CD14-positive monocyte (primary cell): ENCODE measurements around the gene DHFR2. TPM values are rescaled to one million over a fixed set of nuclear protein-coding genes. Genes with fewer than 3 reads are reported as not detected.

Source experiments
- DNase-seq, 3 donors: peaks; one replicate each; pipeline ENCODE4 v3.0.0-alpha.2; 2011 to 2022
- H2AFZ ChIP-seq: 2 replicates; pipeline ENCODE4 v1.6.0; 2012; ENCODE audit warnings: mild to moderate bottlenecking, low read depth, low read length, inconsistent platforms; ENCODE audit not compliant: insufficient read depth, poor library complexity, severe bottlenecking
- H3K27ac ChIP-seq, 2 donors: 1 replicate in 1 of 2; 2 replicates in 1 of 2; pipeline ENCODE4 v1.5.1; 2012 to 2013; ENCODE audit warnings: low read length in 2 of 2, control low read depth in 1 of 2, inconsistent platforms in 1 of 2, low read depth in 1 of 2, mild to moderate bottlenecking in 1 of 2
- H3K27me3 ChIP-seq, 2 donors: one replicate each; pipeline versions ENCODE4 v1.6.0 to v1.6.1; 2011 to 2013; ENCODE audit warnings: low read length in 2 of 2; ENCODE audit not compliant: control insufficient read depth in 2 of 2, insufficient read depth in 2 of 2
- H3K36me3 ChIP-seq, 2 donors: replicated peaks in 1 of 2; 1 replicate in 1 of 2; 2 replicates in 1 of 2; pipeline versions ENCODE4 v1.5.1 to v1.6.1; 2012 to 2013; ENCODE audit warnings: low read length in 2 of 2, control low read depth in 1 of 2, inconsistent platforms in 1 of 2, mild to moderate bottlenecking in 1 of 2; ENCODE audit not compliant: insufficient read depth in 2 of 2, control insufficient read depth in 1 of 2
- H3K4me1 ChIP-seq, 2 donors: 1 replicate in 1 of 2; 2 replicates in 1 of 2; pipeline versions ENCODE4 v1.5.1 to v1.6.1; 2012 to 2013; ENCODE audit warnings: low read length in 2 of 2, control low read depth in 1 of 2, inconsistent platforms in 1 of 2, mild to moderate bottlenecking in 1 of 2, moderate library complexity in 1 of 2; ENCODE audit not compliant: insufficient read depth in 2 of 2, control insufficient read depth in 1 of 2
- H3K4me2 ChIP-seq: replicated peaks from 2 replicates; pipeline ENCODE3; 2012; ENCODE audit warnings: low read length, moderate library complexity, mild to moderate bottlenecking; ENCODE audit not compliant: poor library complexity, severe bottlenecking; ENCODE audit errors: extremely low read depth
- H3K4me3 ChIP-seq, 3 experiments: fragments of 200-600 bp in 1 of 3; sonication (generic) in 1 of 3; replicated peaks in 1 of 3; 1 replicate in 2 of 3; 2 replicates in 1 of 3; pipeline ENCODE4 v1.5.1; 2011 to 2013; ENCODE audit warnings: low read length in 3 of 3, mild to moderate bottlenecking in 3 of 3, control low read depth in 2 of 3, low read depth in 2 of 3, inconsistent platforms in 1 of 3, moderate library complexity in 1 of 3
- H3K79me2 ChIP-seq: 2 replicates; pipeline ENCODE4 v1.6.0; 2012; ENCODE audit warnings: mild to moderate bottlenecking, control low read depth, inconsistent platforms, low read length, moderate library complexity; ENCODE audit not compliant: insufficient read depth
- H3K9ac ChIP-seq: 2 replicates; pipeline ENCODE4 v1.6.0; 2017; ENCODE audit warnings: low read length, mild to moderate bottlenecking; ENCODE audit not compliant: insufficient read depth, poor library complexity, severe bottlenecking
- H3K9me3 ChIP-seq, 2 donors: replicated peaks in 1 of 2; 1 replicate in 1 of 2; 2 replicates in 1 of 2; pipeline versions ENCODE4 v1.5.1 to v1.6.1; 2012 to 2013; ENCODE audit warnings: low read length in 2 of 2, control low read depth in 1 of 2; ENCODE audit not compliant: control insufficient read depth in 1 of 2, insufficient read depth in 1 of 2
- H4K20me1 ChIP-seq: 2 replicates; pipeline ENCODE4 v1.6.0; 2012; ENCODE audit warnings: mild to moderate bottlenecking, low read length, control low read depth, moderate library complexity; ENCODE audit not compliant: insufficient read depth
- H3K27ac Mint-ChIP-seq, 7 donors: one replicate each; pipeline ENCODE4 v1.8.0; 2020; ENCODE audit warnings: mild to moderate bottlenecking in 7 of 7, mixed read lengths in 7 of 7, moderate library complexity in 6 of 7, inconsistent platforms in 2 of 7
- H3K27me3 Mint-ChIP-seq, 3 donors: one replicate each; pipeline ENCODE4 v1.8.0; 2021 to 2022; ENCODE audit warnings: low read depth in 3 of 3, mild to moderate bottlenecking in 3 of 3, mixed read lengths in 3 of 3, moderate library complexity in 3 of 3, inconsistent platforms in 1 of 3
- H3K36me3 Mint-ChIP-seq, 2 donors: one replicate each; pipeline ENCODE4 v1.8.0; 2020; ENCODE audit warnings: mixed read lengths in 2 of 2, inconsistent platforms in 1 of 2, mild to moderate bottlenecking in 1 of 2
- H3K4me1 Mint-ChIP-seq: one replicate; pipeline ENCODE4 v1.8.0; 2020; ENCODE audit warnings: mild to moderate bottlenecking, mixed read lengths
- H3K4me3 Mint-ChIP-seq, 2 donors: one replicate each; pipeline ENCODE4 v1.8.0; 2020; ENCODE audit warnings: mild to moderate bottlenecking in 2 of 2, mixed read lengths in 2 of 2, moderate library complexity in 1 of 2
- H3K9me3 Mint-ChIP-seq, 7 donors: one replicate each; pipeline ENCODE4 v1.8.0; 2020 to 2022; ENCODE audit warnings: mixed read lengths in 7 of 7, mild to moderate bottlenecking in 6 of 7, moderate library complexity in 6 of 7, inconsistent platforms in 2 of 7
- WGBS: methylation state at CpG from one replicate; pipeline ENCODE4 v1.1.5; 2013; ENCODE audit warnings: missing lambda C conversion rate; ENCODE audit not compliant: insufficient coverage; 5-methylcytosine and 5-hydroxymethylcytosine counted together
- intact Hi-C, 2 donors: fragments of 100-400 bp; cut with micrococcal nuclease; formaldehyde crosslinking; loops; one replicate each; pipeline versions ENCODE4 v1.15.0 to v1.15.1; 2023
- polyA plus RNA-seq, 3 donors: library from polyadenylated mRNA; depleted of rRNA in 1 of 3; unstranded in 2 of 3; stranded (reverse) in 1 of 3; fragments of 300-500 nt in 2 of 3; fragments of >200 nt in 1 of 3; fragmentation: Illumina TruSeq in 2 of 3; gene quantifications; 1 replicate in 2 of 3; 2 replicates in 1 of 3; pipeline ENCODE4 v1.2.3, GENCODE V29; 2012 to 2021
- TF ChIP-seq, protein P1 (sequence below): fragments of 200-600 bp; IDR thresholded peaks from one replicate; pipeline ENCODE4 v1.8.0; 2022; ENCODE audit warnings: antibody characterized with exemption, mild to moderate bottlenecking

Gene DHFR2
- polyA plus RNA-seq, 3 donors: 0.35 to 2.8 (median 1.2) TPM

DNA sequence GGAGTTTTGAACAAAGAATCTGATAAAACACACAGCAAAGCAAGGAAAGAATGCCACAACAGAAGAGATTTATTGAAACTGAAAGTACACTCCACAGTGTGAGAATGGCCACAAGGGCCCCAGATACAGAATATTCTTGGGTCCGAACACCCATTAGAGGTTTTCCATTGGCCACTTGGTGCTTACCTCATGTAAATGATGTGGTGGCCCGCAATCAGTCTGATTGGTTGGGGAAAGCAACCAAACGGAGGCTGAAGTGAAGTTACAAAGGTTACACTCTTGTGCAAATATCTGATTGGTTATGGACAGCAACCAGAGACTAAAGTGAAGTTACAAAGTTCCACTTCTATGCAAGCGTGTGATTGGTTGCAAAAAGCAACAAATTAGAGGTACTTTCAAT is 20.5 kb upstream of the DHFR2 start:
- Mint-ChIP-seq H3K27ac (peak overlapping the region in 1 of 7 donors; percentile 17), H3K9me3 (peaks cover 0 to 2% (median 0%) of the 10 kb centered on the region in 7 donors), H3K4me1 (peaks cover 3% of the 10 kb centered on the region), H3K36me3 (peaks cover 42 to 57% of the 10 kb centered on the region in 2 donors), H3K4me3 (no peak overlapping the region), H3K27me3 (peaks cover 0 to 2% (median 0%) of the 10 kb centered on the region in 3 donors)
- WGBS: 88% methylated on average over 3 of the region's 4 CpGs
- H3K4me3 ChIP-seq: no peak overlapping the region
- no peak overlapping the region for H3K4me2 ChIP-seq
- H4K20me1 ChIP-seq: peaks cover 26% of the 10 kb centered on the region
- peaks cover 11 to 73% of the 10 kb centered on the region in 2 donors for H3K36me3 ChIP-seq
- no peaks in the 10 kb centered on the region for H3K4me1 ChIP-seq
- no peak overlapping the region for H3K9ac ChIP-seq
- DNase-seq: no peak
- intact Hi-C loops: no loop called here
- H3K79me2 ChIP-seq: peaks cover 4% of the 10 kb centered on the region
- H3K9me3 ChIP-seq: no peaks in the 10 kb centered on the region
- H2AFZ ChIP-seq: no peak overlapping the region
- H3K27me3 ChIP-seq: no peaks in the 10 kb centered on the region
- TF ChIP-seq, protein P1, sequence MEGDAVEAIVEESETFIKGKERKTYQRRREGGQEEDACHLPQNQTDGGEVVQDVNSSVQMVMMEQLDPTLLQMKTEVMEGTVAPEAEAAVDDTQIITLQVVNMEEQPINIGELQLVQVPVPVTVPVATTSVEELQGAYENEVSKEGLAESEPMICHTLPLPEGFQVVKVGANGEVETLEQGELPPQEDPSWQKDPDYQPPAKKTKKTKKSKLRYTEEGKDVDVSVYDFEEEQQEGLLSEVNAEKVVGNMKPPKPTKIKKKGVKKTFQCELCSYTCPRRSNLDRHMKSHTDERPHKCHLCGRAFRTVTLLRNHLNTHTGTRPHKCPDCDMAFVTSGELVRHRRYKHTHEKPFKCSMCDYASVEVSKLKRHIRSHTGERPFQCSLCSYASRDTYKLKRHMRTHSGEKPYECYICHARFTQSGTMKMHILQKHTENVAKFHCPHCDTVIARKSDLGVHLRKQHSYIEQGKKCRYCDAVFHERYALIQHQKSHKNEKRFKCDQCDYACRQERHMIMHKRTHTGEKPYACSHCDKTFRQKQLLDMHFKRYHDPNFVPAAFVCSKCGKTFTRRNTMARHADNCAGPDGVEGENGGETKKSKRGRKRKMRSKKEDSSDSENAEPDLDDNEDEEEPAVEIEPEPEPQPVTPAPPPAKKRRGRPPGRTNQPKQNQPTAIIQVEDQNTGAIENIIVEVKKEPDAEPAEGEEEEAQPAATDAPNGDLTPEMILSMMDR: no peak
- H3K27ac ChIP-seq: no peak overlapping the region

GRCh38 chr3:94082391-94082937 is 19.7 kb upstream of the DHFR2 start:
- intact Hi-C loops: no loop called here
- H3K36me3 Mint-ChIP-seq: peaks cover 34 to 52% of the 10 kb centered on the region in 2 donors
- H3K4me1 ChIP-seq: no peaks in the 10 kb centered on the region
- no peak overlapping the region for H3K27ac ChIP-seq
- no peaks in the 10 kb centered on the region for H3K9me3 ChIP-seq
- no peaks in the 10 kb centered on the region for H3K9me3 Mint-ChIP-seq
- no peak overlapping the region for H3K4me3 ChIP-seq
- H3K79me2 ChIP-seq: peaks cover 4% of the 10 kb centered on the region
- peaks cover 11 to 66% of the 10 kb centered on the region in 2 donors for H3K36me3 ChIP-seq
- no peak overlapping the region for H3K9ac ChIP-seq
- H3K4me2 ChIP-seq: no peak overlapping the region
- H4K20me1 ChIP-seq: peaks cover 27% of the 10 kb centered on the region
- no peaks in the 10 kb centered on the region for H3K27me3 ChIP-seq
- no peak overlapping the region for H3K4me3 Mint-ChIP-seq
- H3K27me3 Mint-ChIP-seq: peaks cover 0 to 2% (median 0%) of the 10 kb centered on the region in 3 donors
- no peak for DNase-seq
- TF ChIP-seq, protein P1: no peak
- WGBS: no CpG with 5 or more reads among the region's 8 CpGs
- peak overlapping the region in 1 of 7 donors; percentile 56 for H3K27ac Mint-ChIP-seq
- peaks cover 7% of the 10 kb centered on the region for H3K4me1 Mint-ChIP-seq
- no peak overlapping the region for H2AFZ ChIP-seq
